Ovary (tissue), 3 donors: ENCODE results near the gene SND1.

ENCODE experiments used
- CTCF ChIP-seq, 3 donors: fragments of 450-650 bp in 2 of 3; fragments of 200-600 bp in 1 of 3; IDR thresholded peaks; one replicate each; pipeline versions ENCODE4 v1.5.1 to v1.8.0; 2016 to 2022; ENCODE audit warnings: antibody characterized with exemption in 3 of 3, mild to moderate bottlenecking in 1 of 3
- POLR2A ChIP-seq: fragments of 450-650 bp; IDR thresholded peaks from one replicate; pipeline ENCODE4 v1.6.1; 2017; ENCODE audit warnings: antibody characterized with exemption, mild to moderate bottlenecking, moderate library complexity
- donor health status: DM: no; HTN: no; CAD: no.

DNA sequence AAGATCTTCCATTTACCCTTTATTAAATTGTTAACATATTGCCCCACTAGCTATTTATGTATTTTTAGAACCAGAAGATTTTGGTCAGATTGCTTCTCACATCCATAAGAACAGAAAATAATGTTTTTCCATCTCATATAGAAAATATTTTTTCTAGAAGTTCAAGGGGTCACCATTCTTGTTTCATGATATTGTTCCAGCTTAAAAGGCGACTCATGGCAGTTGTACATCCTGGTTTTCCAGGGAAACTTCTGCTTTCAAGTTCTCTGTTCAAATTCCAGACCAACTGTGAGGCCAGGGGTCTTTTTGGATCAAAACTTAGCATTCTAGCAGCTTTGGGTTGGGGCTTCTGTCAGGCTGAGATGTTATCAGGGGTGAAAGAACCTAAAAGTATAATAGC, 294.9 kb downstream of the SND1 start:
- TF ChIP-seq CTCF (IDR thresholded peaks at IDR 0.05) (no peak), POLR2A (no peak)
